Stimulated activated naive CD8-positive, alpha-beta T cell treated with anti-CD3 and anti-CD28 coated beads, Interleukin-15, Interleukin-2, amounts not matched to agents 100 ng/mL and 50 ng/mL, for 24 hours (primary cell): ENCODE results near the gene ABCB1.
"Not testable (repeated sequence)": the region's sequence is repeated elsewhere in the genome, so short reads cannot be mapped to it uniquely, and the experiment has no call there.

Experiments
- H3K27ac Mint-ChIP-seq: one replicate; pipeline ENCODE4 v1.8.0; 2021; ENCODE audit warnings: mild to moderate bottlenecking, mixed read lengths
- H3K27me3 Mint-ChIP-seq: one replicate; pipeline ENCODE4 v1.8.0; 2021; ENCODE audit warnings: mixed read lengths
- H3K36me3 Mint-ChIP-seq: one replicate; pipeline ENCODE4 v1.8.0; 2021; ENCODE audit warnings: low read depth, mixed read lengths
- H3K4me1 Mint-ChIP-seq: one replicate; pipeline ENCODE4 v1.8.0; 2021; ENCODE audit warnings: low read depth, mixed read lengths
- H3K4me3 Mint-ChIP-seq: one replicate; pipeline ENCODE4 v1.8.0; 2021; ENCODE audit warnings: mild to moderate bottlenecking, mixed read lengths
- H3K9me3 Mint-ChIP-seq: one replicate; pipeline ENCODE4 v1.8.0; 2021; ENCODE audit warnings: mixed read lengths

The ABCB1 gene

GRCh38 chr7:87596696-87597095, 4.0 kb downstream of the ABCB1 start:
- H3K36me3 Mint-ChIP-seq = no peaks in the 10 kb centered on the region
- H3K27ac Mint-ChIP-seq = no peak overlapping the region
- no peaks in the 10 kb centered on the region for H3K9me3 Mint-ChIP-seq
- no peak overlapping the region for H3K4me3 Mint-ChIP-seq
- peaks cover 4% of the 10 kb centered on the region for H3K27me3 Mint-ChIP-seq
- H3K4me1 Mint-ChIP-seq = peaks cover 32% of the 10 kb centered on the region

DNA sequence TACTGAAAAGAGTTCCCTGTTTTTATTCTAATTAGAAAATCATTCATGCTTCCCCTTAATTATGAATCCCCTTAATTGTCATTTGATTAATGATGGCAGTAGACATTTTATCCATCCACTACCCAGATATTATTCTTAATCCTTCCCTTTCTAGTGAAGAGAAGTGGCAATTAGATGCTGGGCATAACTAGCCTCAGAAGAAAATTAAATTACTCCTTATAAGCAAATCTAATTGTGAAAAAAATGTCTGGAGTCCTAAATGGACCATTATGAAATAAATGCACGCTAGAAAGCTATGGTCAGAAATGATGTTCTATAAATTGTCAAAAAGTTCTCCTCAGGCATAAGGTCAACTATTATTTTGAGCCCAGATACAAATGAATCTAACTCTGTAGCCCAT, 4.5 kb downstream of the ABCB1 start:
- H3K4me3 Mint-ChIP-seq = no peak overlapping the region
- no peaks in the 10 kb centered on the region for H3K27me3 Mint-ChIP-seq
- no peaks in the 10 kb centered on the region for H3K9me3 Mint-ChIP-seq
- H3K36me3 Mint-ChIP-seq = no peaks in the 10 kb centered on the region
- H3K4me1 Mint-ChIP-seq = peaks cover 26% of the 10 kb centered on the region
- H3K27ac Mint-ChIP-seq = no peak overlapping the region

DNA sequence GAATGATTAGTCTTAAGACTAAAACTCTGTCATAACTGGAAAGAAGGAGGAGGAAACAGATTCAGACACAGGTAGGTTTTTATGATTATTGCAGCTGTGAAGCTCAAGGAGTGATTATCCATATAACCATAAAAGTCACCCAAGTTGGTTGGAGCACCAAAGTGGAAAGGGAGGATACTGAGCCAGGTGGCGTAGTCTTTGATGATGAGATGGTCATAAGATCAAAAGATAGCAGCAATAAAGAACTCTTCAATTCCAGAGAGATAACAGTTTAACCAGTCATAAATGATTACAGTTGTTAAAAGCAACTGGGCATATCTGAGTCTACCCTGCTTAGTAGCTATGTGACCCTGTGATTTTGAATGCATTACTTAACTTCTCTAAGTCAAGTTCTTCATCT, 8.4 kb downstream of the ABCB1 start:
- H3K27me3 Mint-ChIP-seq = no peaks in the 10 kb centered on the region
- no peaks in the 10 kb centered on the region for H3K4me1 Mint-ChIP-seq
- no peak overlapping the region for H3K4me3 Mint-ChIP-seq
- no peak overlapping the region for H3K27ac Mint-ChIP-seq
- no peaks in the 10 kb centered on the region for H3K36me3 Mint-ChIP-seq
- no peaks in the 10 kb centered on the region for H3K9me3 Mint-ChIP-seq

DNA sequence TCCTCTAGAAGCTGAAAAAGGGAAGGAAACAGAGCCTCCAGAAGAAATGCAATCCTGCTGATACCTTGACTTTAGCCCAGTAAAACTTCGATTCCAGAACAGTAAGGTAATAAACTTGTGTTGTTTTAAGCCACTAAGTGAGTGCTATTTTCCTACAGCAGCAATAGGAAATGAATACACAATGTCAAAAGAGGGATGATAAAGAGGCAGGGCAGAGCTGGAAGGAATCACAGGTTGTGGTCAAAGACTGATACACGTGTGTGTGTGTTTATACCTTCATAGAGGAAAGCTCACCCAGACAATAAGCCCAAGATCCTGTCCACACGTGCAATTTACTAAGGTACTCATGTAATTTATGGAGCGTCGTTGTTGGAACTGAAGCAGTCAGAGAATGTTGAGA, 9.5 kb downstream of the ABCB1 start:
- no peak overlapping the region for H3K27ac Mint-ChIP-seq
- no peaks in the 10 kb centered on the region for H3K27me3 Mint-ChIP-seq
- peaks cover 3% of the 10 kb centered on the region for H3K36me3 Mint-ChIP-seq
- H3K4me3 Mint-ChIP-seq = no peak overlapping the region
- H3K9me3 Mint-ChIP-seq = no peaks in the 10 kb centered on the region
- H3K4me1 Mint-ChIP-seq = peaks cover 4% of the 10 kb centered on the region

DNA sequence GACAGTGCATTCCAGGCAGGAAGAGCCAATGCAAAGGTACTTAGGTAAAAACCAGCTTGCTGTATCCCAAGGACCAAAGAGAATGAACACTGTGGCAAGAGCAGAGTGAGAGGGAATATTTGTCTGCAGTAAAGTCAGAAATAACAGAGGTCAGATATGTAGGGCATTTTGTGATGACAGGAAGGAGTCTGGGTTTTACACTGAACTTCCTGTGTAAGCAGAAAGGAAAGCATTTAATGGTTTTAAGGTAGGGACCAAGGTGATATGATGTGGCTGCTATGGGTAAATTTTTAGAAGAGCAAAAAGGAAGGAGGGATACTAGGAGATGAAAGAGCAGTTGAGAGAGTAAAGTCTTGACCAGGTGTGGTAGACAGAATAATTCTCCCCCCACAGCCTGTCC, 10.1 kb downstream of the ABCB1 start:
- Mint-ChIP-seq H3K36me3 (peaks cover 6% of the 10 kb centered on the region), H3K9me3 (no peaks in the 10 kb centered on the region)

GRCh38 chr7:87589631-87590030, 11.1 kb downstream of the ABCB1 start:
- no peaks in the 10 kb centered on the region for H3K9me3 Mint-ChIP-seq
- H3K4me1 Mint-ChIP-seq = peaks cover 7% of the 10 kb centered on the region
- H3K4me3 Mint-ChIP-seq = no peak overlapping the region
- no peak overlapping the region for H3K27ac Mint-ChIP-seq
- H3K27me3 Mint-ChIP-seq = no peaks in the 10 kb centered on the region
- peaks cover 16% of the 10 kb centered on the region for H3K36me3 Mint-ChIP-seq

More for the DNA sequence above, 10.1 kb downstream of the ABCB1 start:
- peaks cover 7% of the 10 kb centered on the region for H3K4me1 Mint-ChIP-seq
- H3K27ac Mint-ChIP-seq = no peak overlapping the region
- no peak overlapping the region for H3K4me3 Mint-ChIP-seq
- no peaks in the 10 kb centered on the region for H3K27me3 Mint-ChIP-seq

DNA sequence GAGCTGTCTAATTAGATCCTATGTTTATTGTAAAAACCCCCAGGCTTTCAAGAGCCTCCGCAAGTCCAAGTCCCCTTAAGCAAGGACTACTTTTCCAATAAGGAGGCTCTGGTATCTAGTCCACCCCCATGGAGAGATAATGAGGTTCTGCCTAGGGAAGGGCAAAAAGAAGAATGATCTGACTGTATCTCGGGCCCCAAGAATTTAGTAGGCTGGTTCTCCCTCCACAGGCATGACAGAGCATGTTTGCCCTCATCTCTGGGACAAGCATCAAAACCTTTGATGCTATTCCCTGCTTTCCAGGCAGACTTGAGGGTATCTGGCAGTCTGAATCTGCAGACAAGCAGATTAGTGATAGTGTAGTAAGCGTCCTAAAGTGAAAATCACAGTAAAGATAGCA, 19.0 kb downstream of the ABCB1 start:
- H3K9me3 Mint-ChIP-seq = no peaks in the 10 kb centered on the region
- no peaks in the 10 kb centered on the region for H3K27me3 Mint-ChIP-seq
- H3K4me3 Mint-ChIP-seq = no peak overlapping the region
- H3K36me3 Mint-ChIP-seq = peaks cover 47% of the 10 kb centered on the region
- H3K27ac Mint-ChIP-seq = no peak overlapping the region
- peaks cover 7% of the 10 kb centered on the region for H3K4me1 Mint-ChIP-seq

DNA sequence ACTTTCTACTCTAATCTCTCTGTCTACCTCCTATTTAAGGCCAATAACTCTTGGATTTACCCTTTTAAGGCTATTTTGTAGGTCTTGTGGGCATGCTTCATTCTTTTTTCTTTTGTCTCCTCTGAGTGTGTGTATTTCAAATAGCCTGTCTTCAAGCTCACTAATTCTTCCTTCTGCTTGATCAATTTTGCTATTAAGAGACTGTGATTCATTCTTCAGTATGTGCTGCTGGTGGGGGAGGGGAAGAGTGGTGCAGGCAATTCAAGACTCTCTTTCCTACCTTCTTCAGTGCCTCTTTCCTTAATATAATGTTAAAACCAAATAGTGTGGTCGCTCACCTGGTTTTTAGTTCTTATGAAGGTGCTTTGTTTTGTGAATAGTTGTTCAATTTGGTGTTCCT, 20.0 kb downstream of the ABCB1 start:
- H3K27ac Mint-ChIP-seq = no peak overlapping the region
- no peaks in the 10 kb centered on the region for H3K27me3 Mint-ChIP-seq
- peaks cover 41% of the 10 kb centered on the region for H3K36me3 Mint-ChIP-seq
- H3K4me3 Mint-ChIP-seq = no peak overlapping the region
- H3K4me1 Mint-ChIP-seq = peaks cover 2% of the 10 kb centered on the region
- no peaks in the 10 kb centered on the region for H3K9me3 Mint-ChIP-seq

DNA sequence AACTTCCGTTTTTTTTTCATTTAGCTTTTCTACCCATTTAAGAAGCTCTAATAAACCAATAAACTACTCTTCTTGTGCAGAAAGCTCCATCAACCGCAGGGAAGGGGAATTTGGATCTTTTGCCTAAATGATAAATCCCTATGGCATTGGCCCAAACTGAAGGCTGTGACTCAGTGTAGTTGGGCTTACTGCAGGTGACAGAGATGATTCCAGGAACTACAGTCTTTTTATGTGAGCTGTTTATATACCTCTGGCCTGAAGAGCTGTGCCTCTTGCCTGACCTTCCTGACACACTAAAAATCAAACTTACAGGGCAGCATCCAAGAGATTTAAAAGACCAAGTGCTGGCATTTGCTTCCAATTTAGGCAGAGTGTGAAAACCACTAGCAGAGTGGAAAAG, 25.2 kb downstream of the ABCB1 start:
- Mint-ChIP-seq H3K27ac (no peak overlapping the region), H3K9me3 (no peaks in the 10 kb centered on the region)

GRCh38 chr7:87574630-87575029, 26.1 kb downstream of the ABCB1 start:
- H3K27me3 Mint-ChIP-seq = no peaks in the 10 kb centered on the region
- peaks cover 21% of the 10 kb centered on the region for H3K4me1 Mint-ChIP-seq
- peaks cover 11% of the 10 kb centered on the region for H3K36me3 Mint-ChIP-seq
- H3K27ac Mint-ChIP-seq = peak overlapping the region; percentile 5
- H3K4me3 Mint-ChIP-seq = no peak overlapping the region
- H3K9me3 Mint-ChIP-seq = no peaks in the 10 kb centered on the region

More for the DNA sequence above, 25.2 kb downstream of the ABCB1 start:
- no peaks in the 10 kb centered on the region for H3K27me3 Mint-ChIP-seq
- H3K36me3 Mint-ChIP-seq = peaks cover 18% of the 10 kb centered on the region
- peaks cover 21% of the 10 kb centered on the region for H3K4me1 Mint-ChIP-seq
- H3K4me3 Mint-ChIP-seq = no peak overlapping the region

DNA sequence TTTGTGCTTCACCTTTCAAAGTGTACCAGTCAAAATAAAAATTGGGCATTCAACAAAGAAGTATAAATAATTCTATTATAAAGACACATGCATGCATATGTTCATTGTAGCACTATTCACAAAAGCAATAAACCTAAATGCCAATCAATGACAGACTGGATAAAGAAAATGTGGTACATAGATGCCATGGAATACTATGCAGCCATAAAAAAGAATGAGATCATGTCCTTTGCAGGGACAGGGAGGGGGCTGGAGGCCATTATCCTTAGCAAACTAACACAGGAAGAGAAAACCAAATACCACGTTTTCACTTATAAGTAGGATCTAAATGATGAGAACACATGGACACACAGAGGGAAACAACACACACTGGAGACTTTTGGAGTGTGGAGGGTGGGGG, 28.2 kb downstream of the ABCB1 start:
- peaks cover 21% of the 10 kb centered on the region for H3K4me1 Mint-ChIP-seq
- H3K27me3 Mint-ChIP-seq, H3K4me3 Mint-ChIP-seq, H3K9me3 Mint-ChIP-seq, H3K36me3 Mint-ChIP-seq, H3K27ac Mint-ChIP-seq: not testable (repeated sequence)

DNA sequence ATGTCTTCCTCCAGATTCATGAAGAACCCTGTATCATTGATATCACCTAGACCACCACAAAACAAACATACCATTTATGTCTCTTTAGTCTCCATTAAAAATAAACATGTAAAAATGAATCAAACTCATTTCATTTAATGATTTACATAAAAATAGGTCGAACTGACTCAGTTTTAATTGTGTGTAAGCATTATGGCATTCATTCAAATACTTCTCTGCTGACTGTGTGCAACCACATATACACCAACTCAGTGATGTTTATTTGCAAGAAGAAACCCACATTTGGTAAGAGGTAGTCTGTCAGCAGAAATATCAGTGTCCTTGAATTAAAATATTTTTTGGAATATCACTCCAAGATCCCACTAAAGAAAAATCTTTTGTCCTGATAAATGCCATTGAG, 30.5 kb downstream of the ABCB1 start:
- Mint-ChIP-seq H3K4me1 (peaks cover 16% of the 10 kb centered on the region), H3K27ac (no peak overlapping the region), H3K9me3 (no peaks in the 10 kb centered on the region), H3K4me3 (no peak overlapping the region), H3K27me3 (no peaks in the 10 kb centered on the region), H3K36me3 (peaks cover 21% of the 10 kb centered on the region)

DNA sequence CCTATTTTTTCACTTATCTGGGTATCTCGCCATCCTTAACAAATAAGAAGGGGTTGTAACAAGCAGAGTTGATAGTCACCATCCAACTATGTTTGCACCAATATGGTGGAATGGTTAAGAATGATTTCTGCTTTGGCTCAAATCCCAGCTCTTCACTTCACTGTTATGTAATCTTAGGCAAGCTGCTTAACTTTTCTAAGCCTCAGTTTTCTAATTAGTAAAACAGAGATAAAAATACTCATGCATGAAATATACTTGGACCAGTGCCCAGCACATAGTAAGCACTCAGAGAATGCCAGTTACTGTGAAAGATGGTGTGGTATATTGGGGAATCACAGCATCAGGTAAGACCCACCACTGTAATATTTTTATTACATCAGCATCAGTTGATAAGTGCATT, 33.6 kb downstream of the ABCB1 start:
- peaks cover 5% of the 10 kb centered on the region for H3K4me1 Mint-ChIP-seq
- no peaks in the 10 kb centered on the region for H3K27me3 Mint-ChIP-seq
- H3K36me3 Mint-ChIP-seq = peaks cover 21% of the 10 kb centered on the region
- no peak overlapping the region for H3K4me3 Mint-ChIP-seq
- H3K27ac Mint-ChIP-seq = no peak overlapping the region
- H3K9me3 Mint-ChIP-seq = no peaks in the 10 kb centered on the region

- H3K9me3 Mint-ChIP-seq = no peaks in the 10 kb centered on the region
- no peaks in the 10 kb centered on the region for H3K27me3 Mint-ChIP-seq
- no peak overlapping the region for H3K4me3 Mint-ChIP-seq
- H3K36me3 Mint-ChIP-seq = peaks cover 23% of the 10 kb centered on the region
- peaks cover 5% of the 10 kb centered on the region for H3K4me1 Mint-ChIP-seq
- no peak overlapping the region for H3K27ac Mint-ChIP-seq
Observed at GRCh38 chr7:87566311-87566900, 34.3 kb downstream of the ABCB1 start.

DNA sequence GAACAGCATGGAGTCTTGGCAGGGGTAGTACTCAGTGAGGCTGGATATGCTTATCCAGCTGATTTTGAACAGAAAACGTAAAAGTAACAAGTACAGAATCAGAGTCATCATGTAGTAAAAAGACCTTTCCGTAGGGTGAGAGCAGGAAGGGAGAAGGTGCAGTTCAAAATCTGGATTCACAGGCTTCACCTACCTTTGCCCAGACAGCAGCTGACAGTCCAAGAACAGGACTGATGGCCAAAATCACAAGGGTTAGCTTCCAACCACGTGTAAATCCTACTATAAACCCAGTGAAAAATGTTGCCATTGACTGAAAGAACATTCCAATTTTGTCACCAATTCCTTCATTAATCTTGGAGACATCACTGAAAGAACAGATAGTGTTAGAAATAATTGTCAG, 34.8 kb downstream of the ABCB1 start:
- no peaks in the 10 kb centered on the region for H3K9me3 Mint-ChIP-seq
- peaks cover 24% of the 10 kb centered on the region for H3K36me3 Mint-ChIP-seq
- H3K4me1 Mint-ChIP-seq = peaks cover 5% of the 10 kb centered on the region
- no peak overlapping the region for H3K27ac Mint-ChIP-seq
- H3K4me3 Mint-ChIP-seq = no peak overlapping the region
- H3K27me3 Mint-ChIP-seq = no peaks in the 10 kb centered on the region

DNA sequence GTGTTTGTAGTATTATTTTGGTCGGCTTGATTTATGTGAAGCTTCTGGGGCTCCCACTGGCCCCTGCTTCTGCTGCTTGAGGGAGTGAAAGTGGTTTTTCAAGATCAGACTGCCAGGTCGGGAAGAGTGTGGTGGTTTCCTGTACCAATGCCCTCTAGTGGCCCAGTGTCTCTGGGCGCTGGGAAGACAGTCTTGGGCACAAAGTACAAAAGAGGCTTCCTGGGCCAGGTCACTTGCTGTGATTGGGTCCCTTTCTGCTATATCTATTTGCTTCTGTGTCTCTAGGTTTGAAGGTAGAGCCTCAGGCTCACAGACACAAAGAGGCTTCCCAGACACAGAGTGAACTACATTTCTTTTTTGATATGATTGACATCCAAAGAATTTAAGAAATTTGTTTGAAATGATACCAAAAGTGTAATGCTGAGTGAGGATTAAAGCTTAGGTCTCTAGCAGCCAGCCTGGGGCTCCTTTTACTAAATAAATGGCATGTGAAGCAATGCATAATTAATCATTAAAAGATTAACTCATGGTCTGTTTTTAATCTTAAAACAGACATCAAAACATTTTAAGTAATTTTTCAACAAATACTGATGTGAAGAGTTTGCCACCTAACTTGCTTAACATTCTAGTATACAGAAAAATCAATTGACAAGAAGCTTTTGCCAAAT, 36.3 kb downstream of the ABCB1 start:
- no peak overlapping the region for H3K27ac Mint-ChIP-seq
- H3K36me3 Mint-ChIP-seq = peaks cover 26% of the 10 kb centered on the region
- H3K4me3 Mint-ChIP-seq = no peak overlapping the region
- H3K4me1 Mint-ChIP-seq = peaks cover 5% of the 10 kb centered on the region
- no peaks in the 10 kb centered on the region for H3K27me3 Mint-ChIP-seq
- H3K9me3 Mint-ChIP-seq = no peaks in the 10 kb centered on the region
